Transverse colon (tissue), 4 donors: ENCODE measurements around the gene KCNJ11. TPM values are rescaled to one million over a fixed set of nuclear protein-coding genes. Genes with fewer than 3 reads are reported as not detected.

ENCODE experiments used
- DNase-seq: peaks from one replicate; pipeline ENCODE4 v3.0.0-alpha.2; 2019
- H3K27ac ChIP-seq, 4 donors: fragments of 200-600 bp; sonication (generic); 2 replicates each; pipeline ENCODE4 v1.5.1; 2016 to 2018; ENCODE audit warnings: inconsistent platforms in 4 of 4
- H3K27me3 ChIP-seq: fragments of 200-600 bp; sonication (generic); 2 replicates; pipeline ENCODE4 v1.5.1; 2017; ENCODE audit warnings: inconsistent platforms
- H3K36me3 ChIP-seq, 4 donors: fragments of 200-600 bp; sonication (generic); 2 replicates each; pipeline ENCODE4 v1.5.1; 2017 to 2019; ENCODE audit warnings: inconsistent platforms in 4 of 4
- H3K4me1 ChIP-seq, 4 donors: fragments of 200-600 bp; sonication (generic); 2 replicates each; pipeline ENCODE4 v1.5.1; 2017 to 2020; ENCODE audit warnings: inconsistent platforms in 4 of 4
- H3K4me3 ChIP-seq, 4 donors: fragments of 200-600 bp; sonication (generic); 1 replicate in 1 of 4; 2 replicates in 3 of 4; pipeline versions ENCODE4 v1.5.1 to v1.6.1; 2017 to 2019; ENCODE audit warnings: inconsistent platforms in 4 of 4
- H3K9me3 ChIP-seq, 2 donors: fragments of 200-600 bp; sonication (generic); 2 replicates each; pipeline ENCODE4 v1.5.1; 2017 to 2019; ENCODE audit warnings: inconsistent platforms in 2 of 2
- CTCF ChIP-seq, 5 experiments: fragments of 200-600 bp in 3 of 5; fragments of 450-650 bp in 2 of 5; sonication (generic) in 3 of 5; IDR thresholded peaks; 1 replicate in 2 of 5; 2 replicates in 3 of 5; pipeline ENCODE4 v1.5.1; 2016 to 2017; ENCODE audit warnings: antibody characterized with exemption in 5 of 5, inconsistent platforms in 3 of 5, mild to moderate bottlenecking in 2 of 5, moderate library complexity in 1 of 5
- EP300 ChIP-seq: sonication (generic); formaldehyde crosslinking; IDR thresholded peaks from one replicate; pipeline ENCODE4 v1.6.1; 2017; ENCODE audit warnings: antibody characterized with exemption, low read depth
- POLR2A ChIP-seq: fragments of 450-650 bp; IDR thresholded peaks from one replicate; pipeline ENCODE4 v1.6.1; 2016; ENCODE audit warnings: antibody characterized with exemption, mild to moderate bottlenecking, moderate library complexity
- POLR2AphosphoS5 ChIP-seq, 3 donors: sonication (generic); formaldehyde crosslinking; IDR thresholded peaks; one replicate each; pipeline ENCODE4 v1.6.1; 2016; ENCODE audit warnings: antibody characterized with exemption in 3 of 3
- WGBS, 2 donors: methylation state at CpG; one replicate each; pipeline ENCODE4 v1.1.5; 2018; ENCODE audit warnings: low coverage in 1 of 2; 5-methylcytosine and 5-hydroxymethylcytosine counted together
- in situ Hi-C, 4 donors: fragments of 200-750 bp; cut with MboI; loops; one replicate each; pipeline versions ENCODE4 v1.15.0 to v1.15.1; 2017; ENCODE audit warnings: low sequenced_read_pairs in 3 of 4, low pct_ligation_motif_present in 1 of 4, low pct_unique_long_range_greater_than_20kb in 1 of 4
- intact Hi-C: fragments of 100-400 bp; cut with DNase I; formaldehyde crosslinking; loops from one replicate; pipeline ENCODE4 v1.15.1; 2023; ENCODE audit warnings: low total_unique reads
- total RNA-seq, 4 donors: library from RNA; depleted of rRNA; stranded (reverse); fragments of >200 nt; gene quantifications; one replicate each; pipeline ENCODE4 v1.1.0, GENCODE V29; 2016

KCNJ11 gene
- 100 to 1,000 TPM in 1 of 4 donors, 1 to 10 TPM in 2, not detected in 1; 1.3 to 135 (median 3.5) TPM for total RNA-seq

- in situ Hi-C loops: loop anchor here in 1 of 4 donors (10.0 kb wide), 1 partner anchor 116 kb away; no protein-coding TSS in a partner anchor
- Histone ChIP-seq H3K27me3 (no peaks in the 10 kb centered on the region), H3K9me3 (no peaks in the 10 kb centered on the region), H3K4me1 (peaks cover 0 to 5% (median 3%) of the 10 kb centered on the region in 4 donors), H3K27ac (peak within 1 kb of the TSS; percentile 50 to 66 (median 58)), H3K4me3 (peak within 1 kb of the TSS; percentile 36 to 68 (median 49)), H3K36me3 (no peaks in the 10 kb centered on the region)
- WGBS, 2 donors: 4 to 20% methylated on average over 5 to 52 of the region's 53 CpGs
- no peak for TF ChIP-seq POLR2A
- no peak for TF ChIP-seq CTCF (IDR thresholded peaks at IDR 0.05)
- no peak for TF ChIP-seq POLR2AphosphoS5 (IDR thresholded peaks at IDR 0.05)
- no peak for TF ChIP-seq EP300
- intact Hi-C loops: no loop called here
- DNase-seq: no peak
Observed at GRCh38 chr11:17388609-17389210, at the start of gene KCNJ11. KCNJ11 (minus strand) TSS chr11:17388659; CDS start chr11:17388091, 568 bp downstream.

- DNase-seq: no peak
- no peaks in the 10 kb centered on the region for H3K9me3 ChIP-seq
- peaks cover 9% of the 10 kb centered on the region for H3K27me3 ChIP-seq
- TF ChIP-seq EP300 (no peak), POLR2AphosphoS5 (IDR thresholded peaks at IDR 0.05) (no peak), CTCF (IDR thresholded peaks at IDR 0.05) (no peak), POLR2A (no peak)
- no peaks in the 10 kb centered on the region for H3K36me3 ChIP-seq
- in situ Hi-C loops: no loop called here
- no peak overlapping the region for H3K27ac ChIP-seq
- no peak overlapping the region for H3K4me3 ChIP-seq
- WGBS, 2 donors: 68% methylated on average over 3 of the region's 3 CpGs; no CpG with 5 or more reads in 1 of the 2 donors
- H3K4me1 ChIP-seq: no peaks in the 10 kb centered on the region
- intact Hi-C loops: no loop called here
Observed at GRCh38 chr11:17437366-17437765, 48.9 kb upstream of the KCNJ11 start.

- intact Hi-C loops (no loop called here), in situ Hi-C loops (no loop called here)
- WGBS, 2 donors: 74 to 100% methylated on average over 1 to 4 of the region's 4 CpGs
- TF ChIP-seq POLR2A (no peak), POLR2AphosphoS5 (IDR thresholded peaks at IDR 0.05) (no peak), EP300 (no peak), CTCF (IDR thresholded peaks at IDR 0.05) (no peak)
- no peak overlapping the region for H3K27ac ChIP-seq
- no peak overlapping the region for H3K4me3 ChIP-seq
- DNase-seq: no peak
- no peaks in the 10 kb centered on the region for H3K9me3 ChIP-seq
- no peaks in the 10 kb centered on the region for H3K36me3 ChIP-seq
- H3K4me1 ChIP-seq: no peaks in the 10 kb centered on the region
- H3K27me3 ChIP-seq: no peaks in the 10 kb centered on the region
Observed at GRCh38 chr11:17434108-17434507, 45.6 kb upstream of the KCNJ11 start.

GRCh38 chr11:17432002-17432401, 43.5 kb upstream of the KCNJ11 start:
- Histone ChIP-seq H3K27ac (no peak overlapping the region), H3K4me3 (no peak overlapping the region), H3K4me1 (no peaks in the 10 kb centered on the region), H3K27me3 (no peaks in the 10 kb centered on the region), H3K9me3 (no peaks in the 10 kb centered on the region), H3K36me3 (no peaks in the 10 kb centered on the region)
- intact Hi-C loops (no loop called here), in situ Hi-C loops (no loop called here)
- 62 to 80% methylated on average over 6 to 7 of the region's 7 CpGs for WGBS, 2 donors
- DNase-seq: no peak
- TF ChIP-seq POLR2AphosphoS5 (IDR thresholded peaks at IDR 0.05): no peak
- TF ChIP-seq CTCF (IDR thresholded peaks at IDR 0.05): no peak
- TF ChIP-seq EP300: no peak
- TF ChIP-seq POLR2A: no peak
